Left ventricle myocardium inferior (tissue), 1 donor: Measurements from ENCODE around the gene CYB5R2. TPM values are rescaled to one million over a fixed set of nuclear protein-coding genes. Genes with fewer than 3 reads are reported as not detected.

Experiments used
- DNase-seq: peaks from one replicate; pipeline ENCODE4 v3.0.0-alpha.2; 2020
- H3K27ac ChIP-seq: fragments of 200-600 bp; replicated peaks from 2 replicates; pipeline ENCODE4 v1.8.0; 2021
- H3K27me3 ChIP-seq: fragments of 200-600 bp; 2 replicates; pipeline ENCODE4 v1.8.0; 2021; ENCODE audit warnings: low read depth
- H3K36me3 ChIP-seq: fragments of 200-600 bp; 2 replicates; pipeline ENCODE4 v1.8.0; 2021
- H3K4me1 ChIP-seq: fragments of 200-600 bp; 2 replicates; pipeline ENCODE4 v1.8.0; 2021
- H3K4me3 ChIP-seq: fragments of 200-600 bp; 2 replicates; pipeline ENCODE4 v1.8.0; 2021; ENCODE audit warnings: mild to moderate bottlenecking, moderate library complexity
- H3K9me3 ChIP-seq: fragments of 200-600 bp; replicated peaks from 2 replicates; pipeline ENCODE4 v1.8.0; 2021
- CTCF ChIP-seq: fragments of 200-600 bp; IDR thresholded peaks from 2 replicates; pipeline ENCODE4 v1.8.0; 2021; ENCODE audit warnings: antibody characterized with exemption, mild to moderate bottlenecking, borderline replicate concordance
- intact Hi-C: fragments of 100-400 bp; cut with micrococcal nuclease; formaldehyde crosslinking; loops from one replicate; pipeline ENCODE4 v1.11.0; 2022
- total RNA-seq: library from RNA; stranded (reverse); fragmentation: NEBNext Ultra II Directional; extraction: Animal tissue kit (Norgen Biotek cat#: 25700); gene quantifications from one replicate; pipeline ENCODE4 v1.2.1, GENCODE V29; 2021
- donor health status: DM: no; HTN: yes; CAD: no; lungs with severe emphysema.

CYB5R2 gene
- total RNA-seq, 1 donor from 2014 or later, result 1.8 TPM

GRCh38 chr11:7694235-7694634 is 20.9 kb upstream of the CYB5R2 start:
- TF ChIP-seq CTCF, result no peak
- intact Hi-C loops, result no loop called here
- peak overlapping the region; percentile 24 for H3K4me3 ChIP-seq

GRCh38 chr11:7692426-7692825 is 19.1 kb upstream of the CYB5R2 start:
- intact Hi-C loops, result no loop called here

More at GRCh38 chr11:7694235-7694634, 20.9 kb upstream of the CYB5R2 start:
- H3K4me1 ChIP-seq, result no peaks in the 10 kb centered on the region
- DNase-seq, result no peak
- H3K27me3 ChIP-seq, result peaks cover 39% of the 10 kb centered on the region
- H3K27ac ChIP-seq, result no peak overlapping the region
- H3K36me3 ChIP-seq, result no peaks in the 10 kb centered on the region
- no peaks in the 10 kb centered on the region for H3K9me3 ChIP-seq

GRCh38 chr11:7691759-7692350 is 18.6 kb upstream of the CYB5R2 start:
- DNase-seq, result no peak
- Histone ChIP-seq H3K4me1 (no peaks in the 10 kb centered on the region), H3K27ac (no peak overlapping the region), H3K27me3 (peaks cover 29% of the 10 kb centered on the region), H3K9me3 (no peaks in the 10 kb centered on the region), H3K36me3 (no peaks in the 10 kb centered on the region), H3K4me3 (no peak overlapping the region)
- TF ChIP-seq CTCF, result no peak
- intact Hi-C loops, result no loop called here

More at GRCh38 chr11:7692426-7692825, 19.1 kb upstream of the CYB5R2 start:
- DNase-seq, result no peak
- Histone ChIP-seq H3K9me3 (no peaks in the 10 kb centered on the region), H3K36me3 (no peaks in the 10 kb centered on the region), H3K27ac (no peak overlapping the region), H3K27me3 (peaks cover 29% of the 10 kb centered on the region), H3K4me3 (no peak overlapping the region), H3K4me1 (no peaks in the 10 kb centered on the region)
- no peak for TF ChIP-seq CTCF

- Histone ChIP-seq H3K27me3 (peaks cover 34% of the 10 kb centered on the region), H3K27ac (no peak overlapping the region), H3K4me1 (no peaks in the 10 kb centered on the region), H3K9me3 (no peaks in the 10 kb centered on the region), H3K36me3 (no peaks in the 10 kb centered on the region), H3K4me3 (no peak overlapping the region)
- TF ChIP-seq CTCF, result no peak
- DNase-seq, result no peak
- intact Hi-C loops, result no loop called here
These were observed 17.3 kb upstream of the CYB5R2 start for GRCh38 chr11:7690648-7691047.

- H3K9me3 ChIP-seq, result no peaks in the 10 kb centered on the region
- TF ChIP-seq CTCF, result no peak
- no peaks in the 10 kb centered on the region for H3K36me3 ChIP-seq
- no peaks in the 10 kb centered on the region for H3K4me1 ChIP-seq
- intact Hi-C loops, result no loop called here
- H3K27ac ChIP-seq, result no peak overlapping the region
- no peak for DNase-seq
- no peak overlapping the region for H3K4me3 ChIP-seq
- H3K27me3 ChIP-seq, result peaks cover 42% of the 10 kb centered on the region
These were observed 15.9 kb upstream of the CYB5R2 start for GRCh38 chr11:7689239-7689638.
